ENCODE measurements around the gene FAM3C.
A peak's percentile ranks its signal among the peaks of the same experiment; 100 is the strongest.

Gene FAM3C

DNA sequence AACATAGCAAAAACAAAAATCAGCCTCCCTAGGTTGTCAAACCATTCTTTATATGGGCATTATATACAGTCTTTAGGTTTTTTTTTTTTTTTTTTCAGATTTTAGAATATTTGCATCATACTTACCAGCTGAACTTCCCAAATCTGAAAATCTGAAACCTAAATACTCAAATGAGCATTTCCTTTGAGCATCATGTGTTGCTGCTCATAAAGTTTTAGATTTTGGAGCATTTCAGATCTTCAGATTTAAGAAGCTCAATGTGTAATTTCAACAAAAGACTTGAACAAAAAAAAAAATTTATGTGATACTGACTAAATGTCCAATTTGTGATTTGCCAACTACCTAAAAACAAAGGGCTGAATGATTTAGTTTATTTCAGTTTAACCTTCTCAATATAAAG lies 13.6 kb downstream of the FAM3C start:
- no peak for DNase-seq (ENCODE audit: low read depth in 2 of 3, low spot score in 1 of 3)

DNA sequence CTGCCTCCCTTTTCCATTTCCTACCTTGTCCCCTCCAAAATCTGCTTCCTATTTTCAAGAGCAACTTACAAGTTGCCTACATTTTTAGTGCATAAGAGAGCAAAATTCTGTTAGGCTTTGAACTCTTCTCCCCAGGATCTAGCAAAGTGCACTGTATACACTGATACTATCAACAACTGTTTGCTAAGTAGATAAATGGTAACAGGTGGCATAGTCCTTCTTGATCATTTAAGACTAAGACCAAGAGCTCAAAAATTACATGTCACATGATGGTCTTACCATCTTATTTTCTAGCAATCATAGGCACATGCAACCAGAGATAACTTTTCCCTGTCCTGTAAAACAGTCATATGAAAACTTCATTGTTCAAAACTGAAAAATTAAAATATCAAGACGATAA lies 16.2 kb downstream of the FAM3C start:
- DNase-seq (ENCODE audit: low read depth in 2 of 3, low spot score in 1 of 3) = no peak

DNA sequence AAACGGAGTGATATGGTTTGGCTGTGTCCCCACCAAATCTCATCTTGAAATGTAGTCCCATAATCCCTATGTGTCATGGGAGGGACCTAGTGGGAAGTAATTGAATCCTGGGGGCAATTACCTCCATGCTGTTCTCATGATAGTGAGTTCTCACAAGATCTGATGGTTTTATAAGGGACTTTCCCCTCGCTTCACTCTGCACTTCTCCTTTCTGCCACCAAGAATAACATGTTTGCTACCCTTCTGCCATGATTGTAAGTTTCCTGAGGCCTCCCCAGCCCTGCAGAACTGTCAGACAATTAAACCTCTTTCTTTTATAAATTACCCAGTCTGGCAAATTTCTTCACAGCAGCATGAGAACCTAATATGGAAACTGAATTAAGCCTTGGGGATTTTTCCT lies 19.1 kb downstream of the FAM3C start:
- no peak for DNase-seq (ENCODE audit: low read depth in 2 of 3, low spot score in 1 of 3)

DNA sequence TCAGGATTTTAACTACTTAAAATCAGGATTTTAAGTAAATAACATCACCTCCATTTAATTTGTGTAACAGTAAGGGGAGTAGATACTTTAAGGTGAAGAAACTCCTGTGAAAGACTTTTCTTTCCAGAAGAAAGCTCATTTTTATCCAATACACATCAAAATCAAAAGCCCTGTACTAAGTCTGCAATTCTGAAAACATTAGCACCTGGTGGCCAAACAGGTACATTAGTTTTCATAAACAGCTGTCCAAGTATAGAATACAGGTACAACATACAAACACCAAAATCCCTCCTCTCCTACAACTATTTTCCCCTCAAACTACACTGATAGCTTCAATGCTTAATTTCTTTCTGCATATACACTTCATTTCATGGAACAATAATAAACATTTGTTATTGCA lies 22.9 kb downstream of the FAM3C start:
- no peak for DNase-seq (ENCODE audit: low read depth in 2 of 3, low spot score in 1 of 3)

DNA sequence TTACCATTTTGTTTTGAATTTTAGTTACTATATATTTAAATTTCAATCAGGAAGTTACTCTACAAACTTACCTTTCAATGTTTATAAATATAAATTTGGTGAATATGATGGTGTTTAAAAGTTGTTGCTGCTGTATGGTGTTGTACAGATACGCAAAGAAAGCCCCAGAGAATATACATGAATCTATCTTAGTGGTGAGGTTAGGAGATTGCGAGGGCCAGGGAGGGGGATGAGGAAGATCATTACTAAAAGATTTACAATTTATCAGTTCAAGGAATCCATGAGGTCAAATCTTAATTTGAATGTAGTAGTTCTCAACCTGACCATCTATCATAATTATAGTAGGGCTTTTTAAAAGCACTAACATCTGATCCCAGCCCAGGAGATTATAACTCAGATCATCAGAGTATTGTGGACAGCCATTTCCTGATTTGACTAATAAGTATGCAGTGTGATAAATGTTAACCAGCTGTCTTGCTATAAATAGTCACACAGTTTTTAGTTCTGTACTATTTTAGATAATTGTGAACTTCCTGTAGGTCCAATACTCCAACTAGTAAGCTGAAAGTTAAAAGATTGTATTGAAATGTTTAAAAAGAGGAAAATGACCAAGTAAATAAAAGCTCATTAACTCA lies 23.6 kb downstream of the FAM3C start:
- no peak for DNase-seq (ENCODE audit: low read depth in 2 of 3, low spot score in 1 of 3)

DNA sequence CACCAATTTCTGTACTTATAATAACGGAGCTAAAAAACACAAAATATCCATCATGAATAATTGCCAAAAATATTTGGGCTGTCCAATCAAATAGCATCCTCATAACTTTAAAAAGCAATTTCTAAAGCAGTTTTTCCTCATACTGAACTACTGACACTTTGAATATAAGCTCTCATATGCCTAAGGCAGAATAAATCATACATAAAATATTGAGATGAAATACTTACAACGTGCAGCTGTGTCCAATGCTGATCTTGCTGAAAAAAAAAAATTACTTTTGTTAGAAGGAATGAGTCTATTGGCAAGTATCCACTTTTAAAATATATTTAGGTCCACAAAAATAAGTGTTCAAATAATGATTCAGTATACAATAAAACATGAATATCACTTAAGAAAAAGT lies 24.2 kb downstream of the FAM3C start:
- no peak for DNase-seq (ENCODE audit: low read depth in 2 of 3, low spot score in 1 of 3)

DNA sequence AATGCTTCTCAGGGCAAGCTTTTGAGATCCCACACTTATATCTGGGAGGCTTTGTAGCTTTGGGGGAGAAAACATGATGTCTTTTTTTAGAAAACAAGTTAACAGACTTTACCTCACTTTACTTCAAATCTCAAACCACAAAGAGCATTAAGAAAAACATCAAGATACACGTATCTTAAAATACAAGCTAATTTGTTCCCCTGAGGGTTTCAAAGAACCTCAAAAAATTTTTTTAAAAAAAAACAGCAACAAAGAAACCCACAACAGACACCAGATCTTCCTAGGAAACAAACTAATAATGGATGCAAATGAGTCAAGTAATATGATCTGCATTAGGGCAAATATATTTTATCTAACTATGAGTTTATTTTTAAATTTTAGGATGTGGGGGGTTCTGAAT lies 24.7 kb downstream of the FAM3C start:
- DNase-seq (ENCODE audit: low read depth in 2 of 3, low spot score in 1 of 3) = no peak

DNA sequence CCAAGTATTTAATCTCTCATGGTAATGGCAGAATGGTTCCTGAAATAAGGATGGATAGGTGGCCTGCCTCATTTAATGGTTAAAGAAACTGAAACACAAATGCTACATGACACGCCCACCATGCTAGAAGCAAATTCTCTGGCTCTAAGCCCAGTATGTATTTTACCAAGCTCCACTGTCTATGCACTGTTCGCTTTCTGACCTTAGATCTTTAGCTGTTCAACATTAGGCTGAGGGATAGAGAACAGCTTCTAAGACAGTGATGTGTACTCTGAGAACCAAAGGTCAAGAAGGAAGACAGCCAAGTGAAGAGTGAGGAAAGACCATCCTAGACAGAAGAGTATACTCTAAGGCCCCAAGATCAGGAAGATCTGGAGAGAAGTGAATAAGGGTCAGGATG lies 26.6 kb downstream of the FAM3C start:
- no peak for DNase-seq (ENCODE audit: low read depth in 2 of 3, low spot score in 1 of 3)

DNA sequence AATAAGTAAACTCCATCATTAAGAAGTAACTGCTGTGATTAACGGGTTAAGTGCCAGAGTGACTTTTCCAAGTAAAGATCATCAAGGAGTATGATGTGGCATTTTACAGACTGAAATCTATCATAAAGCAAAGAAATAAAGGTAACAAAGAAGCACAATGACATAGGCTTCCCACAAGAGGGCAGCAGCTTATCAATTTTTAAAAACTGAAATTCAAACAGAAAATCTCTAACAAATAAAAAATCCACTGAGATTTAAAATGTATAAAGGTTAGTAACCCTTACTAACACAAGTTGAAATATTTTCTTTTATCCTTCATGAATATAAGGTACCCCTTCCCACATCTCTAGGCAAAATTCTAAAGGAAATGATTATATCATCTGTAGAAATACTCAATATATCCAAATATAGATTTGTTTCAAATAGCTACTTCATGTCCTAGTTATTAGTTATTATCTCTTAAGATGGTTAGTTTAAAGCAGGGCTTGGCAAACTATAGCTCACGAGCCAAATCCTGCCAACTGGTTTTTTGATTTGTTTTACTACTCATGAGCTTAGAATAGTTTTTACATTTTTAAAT lies 29.2 kb downstream of the FAM3C start:
- peak in 1 of 3 donors; percentile 41 for DNase-seq (ENCODE audit: low read depth in 2 of 3, low spot score in 1 of 3)

DNA sequence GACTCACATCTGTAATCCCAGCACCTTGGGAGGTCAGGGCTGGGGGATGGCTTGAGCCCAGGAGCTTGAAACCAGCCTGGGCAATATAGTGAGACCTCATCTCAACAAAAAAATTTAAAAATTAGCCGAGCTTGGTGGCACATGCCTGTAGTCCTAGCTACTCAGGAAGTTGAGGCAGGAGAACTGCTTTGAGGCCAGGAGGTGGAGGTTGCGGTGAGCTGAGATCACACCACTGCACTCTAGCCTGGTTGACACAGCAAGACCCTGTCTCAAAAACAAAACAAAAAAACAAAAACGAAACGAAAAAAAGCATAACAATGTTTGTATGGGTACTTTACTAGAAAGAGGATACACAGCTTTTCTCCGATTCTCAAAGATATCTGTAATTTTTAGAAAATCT lies 35.5 kb downstream of the FAM3C start:
- DNase-seq (ENCODE audit: low read depth in 2 of 3, low spot score in 1 of 3) = no peak

DNA sequence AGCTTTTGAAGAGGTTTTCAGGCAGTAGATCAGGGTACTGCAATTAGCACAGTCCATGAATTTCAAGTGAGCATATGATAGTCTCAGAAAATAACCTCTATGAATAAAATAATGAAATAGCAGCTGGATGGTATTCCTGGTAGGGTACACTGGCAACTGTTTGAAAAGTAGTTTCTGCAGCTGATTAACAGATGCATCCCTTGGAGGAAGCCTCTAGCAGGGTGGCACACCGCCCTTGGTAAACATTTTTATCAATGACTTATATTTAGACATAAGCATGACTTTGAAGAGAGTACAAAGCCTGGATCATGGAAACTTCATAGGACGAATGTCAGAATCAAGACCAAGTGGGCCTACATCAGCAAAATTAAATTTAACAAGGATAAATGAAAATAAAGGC lies 40.5 kb downstream of the FAM3C start:
- no peak for DNase-seq (ENCODE audit: low read depth in 2 of 3, low spot score in 1 of 3)

DNA sequence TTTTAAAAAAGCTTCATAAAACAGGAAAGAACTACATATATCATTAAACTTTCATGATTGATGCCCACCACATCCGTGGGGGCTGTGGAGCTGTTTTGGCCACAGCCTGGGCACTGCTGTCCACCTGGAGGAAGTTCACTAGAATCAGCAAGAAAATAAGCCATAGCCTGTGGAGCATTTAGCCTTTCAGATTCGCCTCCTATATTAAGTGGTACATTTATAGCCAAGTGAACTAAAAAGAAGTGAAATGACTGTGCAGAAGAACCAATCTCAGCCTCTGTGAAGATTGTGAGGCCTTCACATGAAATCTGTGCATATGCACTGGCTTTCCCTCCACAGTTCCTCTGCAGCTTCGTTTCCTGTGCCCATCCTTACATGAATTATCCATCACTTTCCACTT lies 43.8 kb downstream of the FAM3C start:
- no peak for DNase-seq (ENCODE audit: low read depth in 2 of 3, low spot score in 1 of 3)

DNA sequence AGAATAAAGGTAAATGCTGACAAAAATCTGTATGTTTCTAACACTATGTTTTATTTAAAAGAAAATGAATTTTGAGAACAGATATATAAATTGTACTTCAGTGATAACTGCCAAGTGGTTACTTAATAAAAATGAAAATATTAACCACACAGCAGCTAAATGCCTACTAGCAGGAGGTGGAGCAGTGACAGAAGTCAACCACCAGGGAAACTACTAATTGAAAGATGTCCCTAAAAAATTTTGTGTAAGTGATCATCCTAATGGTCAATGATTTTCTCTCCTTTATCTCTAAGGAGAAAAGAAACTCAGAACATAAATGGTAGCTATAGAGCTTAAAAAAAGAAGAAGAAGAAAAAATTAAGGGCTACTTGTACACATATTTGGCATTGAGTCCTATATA lies 44.4 kb downstream of the FAM3C start:
- no peak for DNase-seq (ENCODE audit: low read depth in 2 of 3, low spot score in 1 of 3)

DNA sequence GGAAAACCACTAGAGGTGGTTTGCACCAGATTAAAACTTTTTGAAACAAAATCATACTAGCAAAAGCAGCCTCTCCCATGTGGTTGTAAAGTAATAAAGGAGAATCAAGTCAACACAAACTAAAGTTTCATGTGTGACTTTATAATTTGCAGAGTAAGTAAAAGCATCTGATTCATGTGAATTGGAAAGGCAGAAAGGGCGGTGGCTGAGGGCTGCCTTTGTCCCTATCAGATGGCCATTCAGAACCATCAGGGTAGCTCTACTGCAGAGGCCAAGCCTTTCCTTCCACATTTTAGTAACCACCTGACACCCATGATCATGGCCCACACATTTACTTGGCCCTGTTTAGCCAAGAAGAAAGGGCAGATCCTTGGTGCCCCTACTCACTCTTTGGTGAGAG lies 51.6 kb downstream of the FAM3C start:
- no peak for DNase-seq (ENCODE audit: low read depth in 2 of 3, low spot score in 1 of 3)

DNA sequence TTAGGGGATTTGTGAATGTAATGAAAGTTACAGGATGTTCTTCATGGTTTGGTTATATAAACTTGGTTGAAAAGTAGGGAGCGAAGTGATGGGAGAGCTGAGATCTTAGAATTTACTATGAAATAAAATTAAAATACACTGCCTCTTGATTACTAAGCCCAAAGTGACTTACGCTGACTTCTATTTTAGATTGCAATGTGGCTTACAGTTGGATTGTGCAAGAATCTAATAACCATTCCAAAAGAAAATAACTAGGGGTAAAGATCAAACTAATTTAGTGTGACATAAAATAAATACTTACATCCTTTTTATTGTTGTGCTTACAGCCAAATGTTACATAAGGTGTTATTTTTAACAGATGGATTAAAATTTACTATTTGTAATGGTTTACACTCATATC lies 52.0 kb downstream of the FAM3C start:
- no peak for DNase-seq (ENCODE audit: low read depth in 2 of 3, low spot score in 1 of 3)

DNA sequence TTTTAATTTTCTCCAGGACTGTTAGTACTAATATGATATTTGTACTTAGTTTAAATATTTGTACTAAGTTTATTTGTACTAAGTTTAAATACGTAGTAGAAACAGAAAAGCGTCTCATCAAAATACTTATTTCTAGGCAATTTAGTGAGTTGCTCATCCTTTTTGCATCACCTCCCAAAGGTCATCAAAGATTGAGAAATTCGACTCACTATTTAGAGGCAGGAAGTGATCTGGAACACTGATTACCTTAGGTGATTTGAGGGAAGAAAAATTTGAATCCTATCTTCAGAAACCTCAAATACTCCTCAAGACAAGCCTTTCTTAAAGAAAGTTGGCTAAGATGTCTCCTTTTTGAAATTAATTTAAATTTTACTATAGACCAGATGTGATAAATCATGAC lies 52.8 kb downstream of the FAM3C start:
- no peak for DNase-seq (ENCODE audit: low read depth in 2 of 3, low spot score in 1 of 3)

DNA sequence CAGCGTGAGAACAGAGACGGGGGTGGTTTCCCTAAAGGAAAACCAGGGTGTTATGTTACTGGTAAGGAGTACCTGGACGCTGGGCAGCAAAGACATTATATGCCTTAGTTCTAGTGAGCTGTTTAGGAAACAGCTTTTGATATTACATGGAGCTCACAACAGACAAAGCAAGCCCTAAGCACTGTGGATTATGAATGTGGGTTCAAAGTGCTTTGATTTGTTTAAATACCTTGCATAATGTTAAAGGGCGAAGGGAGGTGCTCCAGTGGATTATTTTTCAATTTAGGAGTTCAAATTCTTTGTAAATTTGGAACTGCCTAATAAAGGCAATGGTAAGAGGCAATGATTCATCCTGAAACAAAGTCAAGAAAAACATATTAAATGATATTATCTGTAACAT lies 53.5 kb downstream of the FAM3C start:
- DNase-seq (ENCODE audit: low read depth in 2 of 3, low spot score in 1 of 3) = no peak

DNA sequence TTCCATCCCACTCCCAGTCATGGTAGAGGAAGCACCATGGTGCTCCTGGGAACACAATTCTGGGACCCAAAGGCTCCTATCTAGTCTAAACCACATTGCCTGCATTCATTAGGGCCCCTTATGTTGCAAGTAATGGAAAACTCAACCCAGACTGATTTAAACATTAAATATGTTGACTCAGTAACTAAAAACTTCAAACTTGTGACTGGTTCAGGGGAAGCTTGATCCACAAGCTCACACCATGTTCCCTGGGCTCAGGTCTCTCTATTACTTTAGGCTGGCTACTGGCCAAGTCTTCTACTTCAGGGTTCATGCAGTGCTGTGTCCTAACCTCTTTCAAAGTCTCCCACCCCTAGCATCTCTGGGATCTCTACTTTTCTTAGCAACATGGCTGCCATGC lies 54.2 kb downstream of the FAM3C start:
- no peak for DNase-seq (ENCODE audit: low read depth in 2 of 3, low spot score in 1 of 3)

DNA sequence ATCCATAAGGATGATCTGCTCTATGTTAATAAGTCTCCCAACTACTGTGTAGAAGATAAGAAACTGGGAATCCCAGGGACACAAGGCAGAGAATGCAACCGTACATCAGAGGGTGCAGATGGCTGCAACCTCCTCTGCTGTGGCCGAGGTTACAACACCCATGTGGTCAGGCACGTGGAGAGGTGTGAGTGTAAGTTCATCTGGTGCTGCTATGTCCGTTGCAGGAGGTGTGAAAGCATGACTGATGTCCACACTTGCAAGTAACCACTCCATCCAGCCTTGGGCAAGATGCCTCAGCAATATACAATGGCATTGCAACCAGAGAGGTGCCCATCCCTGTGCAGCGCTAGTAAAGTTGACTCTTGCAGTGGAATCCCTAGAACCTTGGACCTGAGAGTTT lies 57.0 kb downstream of the FAM3C start:
- DNase-seq (ENCODE audit: low read depth in 2 of 3, low spot score in 1 of 3) = no peak

DNA sequence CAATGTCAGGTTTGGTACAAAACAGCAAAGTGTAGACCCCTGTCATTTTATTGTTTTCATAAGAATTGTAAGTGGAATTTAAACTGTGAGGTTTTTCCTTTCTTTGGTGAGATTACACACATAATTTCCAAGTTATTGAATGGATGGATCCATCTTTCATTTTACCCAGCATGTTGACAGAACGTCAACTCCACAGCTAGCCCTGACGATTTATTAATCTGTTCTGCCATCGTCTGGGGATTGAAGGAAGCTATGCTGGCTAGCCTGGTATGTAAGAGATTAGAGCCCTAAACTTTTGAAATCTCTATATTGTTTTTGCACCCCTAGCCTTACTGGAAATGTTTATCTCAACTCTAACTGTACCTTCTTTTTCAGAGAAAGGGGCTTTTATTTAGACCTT lies 58.7 kb downstream of the FAM3C start:
- no peak for DNase-seq (ENCODE audit: low read depth in 2 of 3, low spot score in 1 of 3)

DNA sequence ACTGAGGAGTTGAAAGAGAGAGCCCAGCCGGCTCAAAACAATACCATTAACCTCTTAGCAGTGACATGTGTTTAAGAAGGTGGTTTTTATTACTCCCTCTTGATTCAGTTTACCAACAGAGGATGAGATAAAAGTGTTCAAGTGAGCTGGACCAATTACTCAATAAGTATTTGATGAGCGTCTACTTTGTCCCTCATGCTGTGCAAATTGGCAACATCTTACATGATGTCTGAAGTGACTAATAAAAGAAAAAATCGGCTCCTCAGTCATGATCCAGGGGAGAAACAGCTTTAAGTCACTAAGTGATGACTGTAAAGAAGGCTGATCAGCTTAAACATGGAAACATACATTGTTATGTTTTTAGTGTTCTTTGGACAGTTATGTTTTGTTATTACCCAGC lies 59.5 kb downstream of the FAM3C start:
- DNase-seq (ENCODE audit: low read depth in 2 of 3, low spot score in 1 of 3) = no peak

DNA sequence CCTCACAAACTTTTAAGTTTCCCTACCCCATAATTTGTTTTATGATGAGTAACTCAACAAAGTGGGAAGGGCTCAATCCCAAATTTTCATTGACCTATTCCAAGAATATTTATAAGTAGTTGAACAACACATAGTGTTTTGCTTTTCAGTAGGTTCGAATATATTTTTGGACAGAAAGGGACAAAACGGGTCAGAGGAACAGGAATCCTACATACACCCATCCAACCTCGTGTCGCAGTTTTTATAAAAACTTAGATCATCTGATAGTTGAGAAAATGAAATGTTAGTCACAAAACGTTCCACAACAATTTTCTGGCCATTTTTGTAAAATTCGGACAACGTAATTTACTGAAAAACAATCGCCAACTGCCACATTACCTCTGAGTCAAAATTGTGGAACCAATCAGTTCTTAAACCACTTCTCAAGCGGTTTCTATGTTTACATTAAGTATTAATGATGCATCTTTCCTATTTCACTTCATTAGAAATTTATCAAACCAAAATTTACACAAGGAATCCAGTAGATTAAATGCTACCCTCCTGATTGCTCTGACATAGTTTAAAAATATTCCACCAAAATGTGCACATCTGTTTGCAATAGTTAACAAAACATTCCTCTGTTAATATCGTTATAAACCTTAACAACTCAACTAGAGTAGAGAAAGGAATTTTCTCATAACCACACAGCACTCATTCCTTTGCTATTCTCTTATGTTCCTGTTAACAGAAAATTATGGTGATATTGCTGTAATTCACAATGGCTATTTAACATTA lies 61.0 kb downstream of the FAM3C start:
- DNase-seq (ENCODE audit: low read depth in 2 of 3, low spot score in 1 of 3) = no peak

DNA sequence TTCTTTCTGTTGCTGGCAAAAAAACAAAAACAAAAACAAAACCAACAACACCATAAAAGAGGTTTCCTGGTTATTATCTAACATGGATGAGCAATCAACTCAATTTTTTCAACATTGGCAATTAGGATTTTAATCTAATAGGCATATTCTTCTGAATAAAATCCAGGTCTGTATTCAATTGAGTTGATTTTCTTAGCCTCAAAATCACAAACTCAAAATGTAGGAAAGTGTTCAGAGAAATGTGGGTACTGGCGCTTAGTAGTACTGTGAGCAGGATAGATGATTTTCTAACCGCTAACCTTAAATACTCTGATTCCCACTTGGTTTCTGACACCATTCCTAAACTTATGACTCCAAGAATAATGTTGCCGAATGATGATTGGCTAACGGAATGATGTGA lies 61.7 kb downstream of the FAM3C start:
- DNase-seq (ENCODE audit: low read depth in 2 of 3, low spot score in 1 of 3) = no peak
